HPDE6-E6E7 (cell line): ENCODE data around the gene SERPINA6.
"Not testable (repeated sequence)": the region's sequence is repeated elsewhere in the genome, so short reads cannot be mapped to it uniquely, and the experiment has no call there.

Source experiments
- DNase-seq: peaks from one replicate; pipeline ENCODE4 v3.0.0; 2011; ENCODE audit warnings: missing footprints; ENCODE audit errors: extremely low spot score

SERPINA6 gene

GRCh38 chr14:94354638-94355185 lies 31.6 kb upstream of the SERPINA6 start:
- no peak for DNase-seq

GRCh38 chr14:94354190-94354589 lies 31.1 kb upstream of the SERPINA6 start:
- not testable (repeated sequence) for DNase-seq

- no peak for DNase-seq
Measured at GRCh38 chr14:94349276-94349675, 26.1 kb upstream of the SERPINA6 start.

GRCh38 chr14:94348836-94349235 lies 25.7 kb upstream of the SERPINA6 start:
- DNase-seq, result no peak

DNA sequence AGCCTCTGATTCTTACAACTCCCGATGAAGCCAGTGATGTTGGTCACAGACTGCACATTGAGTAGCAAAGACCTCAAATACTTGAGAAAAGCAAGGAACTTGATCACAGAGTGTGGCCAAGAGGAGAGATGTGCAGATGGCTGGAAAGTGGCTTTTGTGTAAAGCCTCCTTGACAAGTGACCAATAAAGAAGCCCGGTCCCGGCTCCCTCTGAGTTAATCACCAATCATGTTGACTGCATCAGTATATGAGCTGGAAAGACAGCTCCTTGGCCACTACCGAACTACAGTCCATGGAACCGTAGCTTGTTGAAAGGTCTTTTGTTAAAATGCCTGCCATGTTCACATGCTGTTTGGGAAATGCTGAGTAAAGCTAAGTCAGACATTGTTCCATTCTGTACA lies 23.7 kb upstream of the SERPINA6 start:
- no peak for DNase-seq

DNA sequence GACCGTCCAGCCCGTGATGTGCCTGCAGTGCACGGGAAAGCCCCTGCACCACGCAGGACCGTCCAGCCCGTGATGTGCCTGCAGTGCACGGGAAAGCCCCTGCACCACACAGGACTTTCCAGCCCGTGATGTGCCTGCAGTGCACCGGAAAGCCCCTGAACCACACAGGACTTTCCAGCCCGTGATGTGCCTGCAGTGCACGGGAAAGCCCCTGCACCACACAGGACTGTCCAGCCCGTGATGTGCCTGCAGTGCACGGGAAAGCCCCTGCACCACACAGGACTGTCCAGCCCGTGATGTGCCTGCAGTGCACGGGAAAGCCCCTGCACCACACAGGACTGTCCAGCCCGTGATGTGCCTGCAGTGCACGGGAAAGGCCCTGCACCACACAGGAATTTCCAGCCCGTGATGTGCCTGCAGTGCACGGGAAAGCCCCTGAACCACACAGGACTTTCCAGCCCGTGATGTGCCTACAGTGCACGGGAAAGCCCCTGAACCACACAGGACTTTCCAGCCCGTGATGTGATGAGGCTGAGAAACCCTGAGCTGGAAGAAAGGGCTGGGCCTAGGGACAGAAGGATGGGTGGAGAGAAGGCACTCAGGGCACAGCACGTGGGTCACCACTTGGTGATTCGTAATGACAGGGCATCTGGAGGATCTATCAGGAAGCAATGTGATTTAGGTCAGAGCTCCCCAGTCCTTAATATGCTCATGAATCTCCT lies 23.1 kb upstream of the SERPINA6 start:
- DNase-seq, result not testable (repeated sequence)

GRCh38 chr14:94345344-94346064 lies 22.4 kb upstream of the SERPINA6 start:
- peak; percentile 60 for DNase-seq

- no peak for DNase-seq
Measured at GRCh38 chr14:94344389-94344788, 21.3 kb upstream of the SERPINA6 start.

GRCh38 chr14:94343238-94344005 lies 20.3 kb upstream of the SERPINA6 start:
- no peak for DNase-seq

DNA sequence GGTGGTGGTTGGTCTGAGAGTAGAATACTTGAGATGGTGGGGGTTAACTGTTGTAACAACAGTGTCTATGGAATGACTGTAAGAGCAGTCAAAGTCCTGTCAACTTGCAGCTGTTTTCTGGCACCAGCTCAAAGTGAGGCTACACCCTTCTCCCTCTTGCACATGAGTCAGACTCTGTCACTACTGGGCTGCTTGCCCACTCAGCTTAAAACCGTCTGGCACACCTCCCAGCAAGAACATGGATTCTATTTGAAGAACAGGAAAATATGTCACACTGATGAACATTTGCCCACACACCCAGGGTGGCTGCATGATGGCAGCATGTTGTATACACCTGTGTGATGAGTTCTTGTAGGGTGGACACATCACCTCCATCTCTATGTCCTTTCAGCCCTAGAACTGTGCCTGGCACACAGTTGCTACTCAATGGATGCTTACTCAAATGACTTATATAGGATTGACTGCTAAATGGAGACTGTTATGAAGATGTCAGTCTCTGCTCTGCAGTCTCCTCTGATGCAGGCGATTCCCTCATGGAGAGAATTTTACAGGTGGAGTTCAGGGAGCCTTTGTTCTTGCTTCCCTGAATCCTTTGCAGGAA lies 19.3 kb upstream of the SERPINA6 start:
- peak; percentile 91 for DNase-seq

DNA sequence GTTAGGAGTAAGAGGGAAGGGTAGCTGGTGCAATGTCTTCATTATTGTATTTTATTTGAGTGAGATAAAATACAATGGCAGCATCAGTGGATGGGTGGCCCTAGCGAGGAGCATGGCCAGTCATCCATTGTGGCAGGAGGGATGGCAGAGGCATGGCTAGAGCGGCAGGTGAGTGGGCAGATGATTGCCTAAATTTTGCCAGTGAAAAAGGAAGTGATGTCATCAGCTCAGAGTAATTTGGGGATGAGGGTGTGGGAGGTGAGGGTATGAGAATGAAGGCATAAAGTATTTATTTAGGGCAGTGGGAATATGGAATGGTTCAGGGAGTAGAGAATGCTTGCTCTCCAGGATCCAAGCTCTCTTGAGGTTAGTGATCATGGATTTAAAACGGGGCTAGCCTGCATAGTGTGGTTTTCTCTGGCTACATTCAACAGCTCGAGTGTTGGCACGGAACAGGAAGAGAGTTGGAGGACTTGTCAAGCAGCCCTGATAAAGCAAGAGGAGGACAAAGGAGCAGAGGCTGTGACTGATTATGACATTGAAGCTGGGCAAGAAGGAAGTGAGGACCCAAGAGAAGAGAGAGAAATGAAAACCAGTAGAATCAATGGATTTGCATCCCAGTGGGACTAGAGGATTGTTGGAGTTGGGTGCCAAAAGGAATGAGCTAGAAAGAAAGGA lies 18.7 kb upstream of the SERPINA6 start:
- DNase-seq, result no peak

GRCh38 chr14:94340533-94340932 lies 17.4 kb upstream of the SERPINA6 start:
- DNase-seq, result no peak

DNA sequence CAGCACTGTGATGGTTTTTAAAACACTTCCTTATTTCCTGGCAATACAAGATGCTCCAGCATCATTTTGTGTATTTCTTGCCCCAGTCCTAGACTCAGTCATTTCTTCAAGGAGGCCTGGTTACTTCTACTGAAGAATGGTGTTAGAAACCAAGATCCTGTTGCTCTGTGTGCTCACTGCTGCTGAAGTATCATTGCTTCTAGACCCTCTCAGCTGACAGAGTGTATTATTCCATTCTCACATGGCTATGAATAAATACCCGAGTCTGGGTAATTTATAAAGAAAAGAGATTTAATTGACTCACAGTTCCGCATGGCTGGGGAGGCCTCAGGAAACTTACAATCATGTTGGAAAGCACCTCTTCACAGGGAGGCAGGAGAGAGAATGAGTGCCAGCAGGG lies 14.9 kb upstream of the SERPINA6 start:
- DNase-seq, result no peak

- no peak for DNase-seq
Measured at GRCh38 chr14:94337274-94337673, 14.1 kb upstream of the SERPINA6 start.

DNA sequence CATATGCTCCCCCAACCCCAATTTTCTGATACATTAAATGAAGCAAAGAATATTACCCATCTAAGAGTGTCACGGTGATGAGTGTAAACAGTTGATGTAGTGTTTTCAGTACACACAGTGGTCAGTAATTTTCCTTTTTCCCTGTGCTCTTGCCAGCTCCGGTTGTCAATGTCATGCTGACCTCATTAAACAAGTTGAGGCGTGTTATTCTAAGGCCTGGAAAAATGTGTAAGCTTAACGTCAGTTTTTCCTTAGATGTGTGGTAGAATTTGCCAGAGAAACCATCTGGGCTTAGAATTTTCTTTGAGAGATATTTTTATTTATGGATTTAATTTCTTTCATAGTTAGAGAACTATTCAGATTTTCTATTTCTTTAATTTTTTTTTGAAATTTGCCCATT lies 11.7 kb upstream of the SERPINA6 start:
- DNase-seq, result no peak

- no peak for DNase-seq
Measured at GRCh38 chr14:94332587-94332986, 9.5 kb upstream of the SERPINA6 start.

- no peak for DNase-seq
Measured at GRCh38 chr14:94332063-94332583, 9.0 kb upstream of the SERPINA6 start.

DNA sequence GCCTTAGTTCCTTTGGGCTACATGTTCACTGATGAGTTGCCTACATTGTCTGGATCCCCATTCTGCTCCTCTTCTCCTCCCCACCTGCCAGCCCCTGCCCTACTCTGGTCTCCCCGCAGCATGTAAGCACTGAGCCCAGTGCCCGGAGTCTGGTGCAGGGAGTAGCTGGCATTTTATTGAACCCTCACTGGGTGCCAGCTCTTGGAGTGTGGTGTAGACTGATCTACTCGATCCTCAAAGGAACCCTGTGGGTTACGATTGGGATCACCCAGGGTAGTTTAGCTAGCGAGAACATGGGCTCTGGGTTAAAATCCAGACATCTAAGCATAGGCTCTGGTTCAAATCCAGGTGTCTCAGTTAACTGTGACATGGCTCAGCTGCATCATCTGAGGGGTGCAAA lies 8.3 kb upstream of the SERPINA6 start:
- DNase-seq, result no peak

GRCh38 chr14:94330857-94331256 lies 7.7 kb upstream of the SERPINA6 start:
- DNase-seq, result no peak

DNA sequence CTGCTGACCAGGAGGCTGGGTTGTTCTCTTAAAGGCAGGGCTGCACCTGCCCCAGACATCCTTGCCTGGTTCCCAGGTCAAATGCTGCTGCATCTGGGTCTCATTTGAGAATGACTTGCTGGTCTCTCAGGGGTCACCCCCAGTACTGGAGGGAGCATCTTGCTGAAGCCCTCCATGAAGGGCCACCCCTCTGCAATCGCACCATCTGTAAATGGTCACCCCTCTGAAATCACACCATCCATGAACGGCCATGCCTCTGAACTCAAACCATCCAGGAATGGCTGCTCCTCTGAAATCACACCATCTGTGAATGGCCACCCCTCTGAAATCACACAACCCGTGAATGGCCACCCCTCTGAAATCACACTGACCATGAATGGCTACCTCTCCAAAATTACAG lies 7.3 kb upstream of the SERPINA6 start:
- no peak for DNase-seq

- no peak for DNase-seq
Measured at GRCh38 chr14:94329857-94330256, 6.7 kb upstream of the SERPINA6 start.
